RKO (cell line): ENCODE measurements around the gene CROCC2.
"Not testable (repeated sequence)": the region's sequence is repeated elsewhere in the genome, so short reads cannot be mapped to it uniquely, and the experiment has no call there.

ENCODE experiments used
- DNase-seq: peaks from one replicate; pipeline ENCODE4 v3.0.0-alpha.2; 2016; ENCODE audit warnings: low spot score

The CROCC2 gene

DNA sequence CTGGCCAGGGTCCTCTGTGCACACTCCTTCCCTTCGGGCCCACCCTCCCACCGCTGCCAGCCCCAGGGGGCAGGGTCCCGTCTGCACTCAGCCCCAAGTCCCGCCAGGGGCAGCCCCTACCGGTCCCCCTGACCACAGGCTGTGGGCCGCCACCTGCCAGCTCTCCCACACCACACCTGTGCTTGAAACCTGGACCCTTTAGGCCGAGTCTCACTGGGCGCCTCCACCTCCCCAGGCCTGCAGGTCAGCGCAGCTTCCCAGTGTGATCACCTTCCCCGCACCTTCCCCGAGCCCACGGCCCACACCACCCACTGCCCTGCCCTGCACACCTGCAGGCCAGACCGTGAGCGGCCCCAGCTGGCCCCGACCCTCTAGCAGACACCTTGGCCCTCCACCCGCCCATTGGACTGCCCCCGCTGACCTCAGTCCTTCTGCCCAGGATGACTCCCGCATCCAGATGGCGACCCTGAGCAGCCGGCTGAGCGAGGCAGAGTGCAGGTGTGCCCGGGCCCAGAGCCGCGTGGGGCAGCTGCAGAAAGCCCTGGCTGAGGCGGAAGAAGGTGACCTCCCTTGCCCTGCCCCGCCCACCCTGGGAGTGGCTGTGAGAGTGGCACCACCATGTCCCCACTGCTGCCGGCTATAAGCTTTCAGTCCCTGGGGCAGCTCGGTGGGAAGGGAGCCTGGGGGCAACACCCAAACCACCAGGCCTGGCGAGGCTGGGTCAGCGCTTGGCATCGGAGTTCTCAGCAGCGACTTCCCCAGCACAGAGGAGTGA is 61.0 kb downstream of the CROCC2 start:
- DNase-seq = no peak

DNA sequence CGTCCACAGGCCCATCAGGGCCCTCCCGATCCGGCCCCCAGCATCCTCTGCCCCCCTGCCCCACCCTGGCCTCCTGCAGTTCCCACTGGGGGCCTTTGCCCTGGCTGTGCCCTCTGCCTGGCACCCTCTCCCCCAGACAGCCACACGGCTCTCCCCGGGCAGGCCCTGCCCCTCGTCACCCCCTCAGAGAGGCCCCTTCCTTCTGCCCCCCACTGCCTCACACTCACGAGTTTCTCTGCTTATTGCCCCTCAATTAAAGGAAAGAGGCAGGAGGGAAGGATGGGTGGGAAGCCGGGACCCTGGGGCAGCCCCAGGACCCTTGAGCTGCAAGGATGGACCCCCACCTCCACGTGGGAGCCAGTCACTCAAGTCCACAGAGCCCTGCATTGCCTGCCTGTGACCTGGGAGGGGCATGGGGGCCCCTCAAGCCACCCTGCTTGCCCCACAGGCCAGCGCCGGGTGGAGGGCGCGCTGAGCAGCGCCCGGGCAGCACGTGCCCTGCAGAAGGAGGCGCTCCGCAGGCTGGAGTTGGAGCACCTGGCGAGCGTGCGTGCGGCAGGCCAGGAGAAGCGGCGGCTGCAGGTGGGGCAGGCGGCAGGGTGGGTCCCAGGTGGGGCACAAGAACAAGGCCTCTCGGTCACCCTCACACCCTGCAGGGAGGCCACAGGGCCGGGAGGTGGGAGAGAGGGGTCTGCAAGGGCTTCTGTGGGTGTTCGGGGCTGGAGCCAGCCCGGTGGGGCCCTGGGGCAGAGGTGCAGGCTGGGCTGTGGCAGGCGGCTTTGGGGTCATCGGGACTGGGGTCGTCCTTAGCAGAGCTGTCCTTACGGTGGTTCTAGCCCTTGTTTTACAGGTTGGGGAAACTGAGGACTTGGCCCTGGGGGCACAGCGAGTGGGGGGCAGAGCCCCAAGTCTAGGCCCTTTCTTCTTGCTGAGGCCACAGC is 61.8 kb downstream of the CROCC2 start:
- DNase-seq = no peak

DNA sequence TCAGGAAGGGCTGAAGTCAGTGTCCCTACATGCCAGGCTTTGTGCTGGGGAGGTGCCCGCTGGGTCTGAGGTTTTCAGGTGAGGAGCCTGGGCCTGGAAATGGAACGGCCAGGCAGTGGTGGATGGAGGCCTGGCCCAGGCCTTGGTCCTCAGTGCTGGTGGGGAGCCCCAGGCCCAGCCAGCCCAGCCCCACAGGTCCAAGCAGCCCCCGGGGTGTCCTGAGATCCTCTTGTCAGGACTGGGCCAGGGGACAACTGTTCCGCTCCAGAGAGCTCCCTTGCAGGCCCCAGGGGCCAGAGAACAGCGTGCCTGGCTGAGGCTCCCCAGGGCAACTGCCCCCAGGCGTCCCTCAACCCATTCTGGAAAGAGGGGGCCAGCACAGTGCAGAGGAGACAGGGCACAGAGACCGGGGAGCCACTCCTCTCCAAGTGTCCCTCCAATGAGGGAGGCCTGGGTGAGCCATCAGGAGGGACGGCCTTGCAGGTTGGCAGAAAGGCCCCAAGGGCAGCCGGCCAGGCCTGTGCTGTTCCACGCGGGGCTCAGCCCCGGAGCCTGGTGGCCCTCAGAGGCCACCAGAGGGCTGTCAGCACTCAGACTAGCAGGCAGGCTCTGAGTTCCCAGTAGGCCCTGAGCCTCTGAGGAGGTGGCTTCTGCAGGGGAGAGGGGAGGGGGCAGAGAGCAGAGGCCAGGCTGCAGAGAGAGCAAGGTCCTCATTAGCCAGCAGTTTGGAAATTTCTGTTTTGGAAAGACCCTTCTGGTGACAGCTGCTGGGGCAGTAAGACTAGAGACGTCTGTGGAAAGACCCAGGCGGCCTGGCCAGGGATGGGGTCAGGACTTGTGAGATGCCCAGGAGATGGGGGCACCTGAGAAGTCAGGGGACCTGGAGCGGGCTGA is 62.8 kb downstream of the CROCC2 start:
- DNase-seq = no peak

DNA sequence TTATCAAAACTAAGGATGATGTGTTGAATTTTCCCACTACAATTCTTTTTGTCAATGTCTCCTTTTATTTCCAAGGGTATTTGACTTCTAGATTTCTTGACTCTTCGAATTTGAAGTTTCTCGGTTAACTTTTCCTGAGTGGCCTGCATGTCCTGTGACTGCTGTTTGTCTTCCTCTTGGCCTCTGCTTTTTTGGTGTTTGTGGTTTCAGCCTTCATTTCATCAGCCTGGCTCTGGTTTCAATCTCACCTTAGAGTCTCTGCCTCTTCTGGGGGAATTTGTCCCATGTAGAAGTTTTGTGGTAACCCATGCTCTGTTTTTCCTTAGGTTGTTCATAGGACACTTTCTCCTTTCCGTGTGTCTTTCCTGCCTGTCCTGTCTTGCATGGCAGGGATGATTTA is 64.0 kb downstream of the CROCC2 start:
- no peak for DNase-seq

DNA sequence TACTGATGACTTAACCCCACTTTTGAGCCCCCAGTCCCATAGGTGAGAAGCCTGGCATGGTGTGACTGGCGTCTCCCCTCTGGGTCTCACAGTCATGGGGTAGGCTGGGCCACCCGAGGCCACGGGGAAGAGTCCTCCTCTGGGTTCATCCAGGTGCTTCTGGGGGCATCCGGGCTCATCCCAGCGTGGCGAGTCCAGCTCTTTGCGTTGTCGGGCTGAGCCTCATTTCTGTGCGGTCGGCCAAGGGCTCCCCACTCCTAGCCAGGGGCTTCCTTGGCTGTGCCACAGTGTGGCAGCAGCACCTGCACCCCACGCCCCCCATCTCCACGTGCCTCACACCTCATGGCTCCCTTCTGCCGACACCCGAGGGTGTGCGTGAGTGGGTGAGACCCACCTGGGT is 64.7 kb downstream of the CROCC2 start:
- DNase-seq = no peak

DNA sequence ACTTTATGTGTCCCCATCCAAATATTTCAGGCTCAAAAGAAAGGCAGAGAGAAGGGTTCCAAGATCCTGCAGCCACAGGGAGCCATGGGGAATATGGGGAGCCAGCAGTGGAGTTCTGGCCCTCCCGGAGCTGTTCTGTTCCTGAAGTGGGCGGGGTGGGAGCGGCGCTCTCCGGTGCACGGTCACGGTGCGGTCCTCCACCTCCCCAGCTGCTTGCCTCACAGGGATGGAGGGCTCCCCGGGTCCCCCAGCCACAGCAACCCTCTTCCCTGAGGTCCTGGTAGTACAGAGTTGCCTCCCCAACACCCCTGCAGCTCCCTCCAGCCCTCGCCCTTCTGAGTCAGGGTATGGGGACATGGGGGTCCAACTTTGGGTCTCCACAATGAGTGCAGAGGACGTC is 66.1 kb downstream of the CROCC2 start:
- DNase-seq = no peak

DNA sequence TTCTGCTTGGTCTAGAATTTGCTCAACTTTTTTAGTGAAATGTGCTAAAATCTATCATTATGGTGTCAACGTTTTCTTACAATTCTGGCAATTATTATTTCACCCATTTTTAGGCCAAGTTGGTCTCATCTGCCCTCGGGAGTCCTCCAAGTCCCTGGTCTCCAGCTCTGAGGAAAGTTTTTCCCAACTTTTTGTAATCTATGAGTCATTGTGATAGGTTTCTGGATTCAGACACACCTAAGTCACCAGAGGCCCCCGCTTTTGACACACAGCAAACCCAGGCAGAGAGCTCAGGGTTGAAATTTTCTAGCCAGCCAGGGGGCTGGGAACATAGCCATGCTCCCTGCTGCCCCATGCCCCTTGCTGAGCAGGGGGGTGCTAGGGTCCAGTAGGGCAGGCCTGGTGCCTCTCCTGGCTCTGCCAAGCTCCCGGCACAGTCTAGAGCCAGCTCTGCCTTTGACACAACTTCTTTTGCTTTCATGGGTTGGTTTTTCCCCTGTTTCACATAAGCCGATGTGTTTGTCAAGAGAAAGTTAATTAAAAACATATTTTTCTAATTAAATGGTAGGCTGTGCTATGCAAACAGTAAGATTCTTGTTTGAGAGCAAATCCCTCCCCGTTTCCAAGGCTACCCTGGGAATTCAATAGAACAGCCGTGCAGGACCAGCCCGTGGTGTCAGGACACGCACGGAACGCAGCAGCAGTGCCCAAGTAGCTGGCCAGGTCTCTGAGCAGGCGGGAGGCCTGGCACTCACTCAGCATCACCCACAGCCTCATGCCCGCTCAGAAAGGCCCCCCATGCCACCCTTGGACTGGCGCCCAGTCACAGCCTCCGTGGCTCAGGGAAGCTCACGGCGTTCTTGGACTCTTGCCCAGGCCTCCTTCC is 66.7 kb downstream of the CROCC2 start:
- no peak for DNase-seq

DNA sequence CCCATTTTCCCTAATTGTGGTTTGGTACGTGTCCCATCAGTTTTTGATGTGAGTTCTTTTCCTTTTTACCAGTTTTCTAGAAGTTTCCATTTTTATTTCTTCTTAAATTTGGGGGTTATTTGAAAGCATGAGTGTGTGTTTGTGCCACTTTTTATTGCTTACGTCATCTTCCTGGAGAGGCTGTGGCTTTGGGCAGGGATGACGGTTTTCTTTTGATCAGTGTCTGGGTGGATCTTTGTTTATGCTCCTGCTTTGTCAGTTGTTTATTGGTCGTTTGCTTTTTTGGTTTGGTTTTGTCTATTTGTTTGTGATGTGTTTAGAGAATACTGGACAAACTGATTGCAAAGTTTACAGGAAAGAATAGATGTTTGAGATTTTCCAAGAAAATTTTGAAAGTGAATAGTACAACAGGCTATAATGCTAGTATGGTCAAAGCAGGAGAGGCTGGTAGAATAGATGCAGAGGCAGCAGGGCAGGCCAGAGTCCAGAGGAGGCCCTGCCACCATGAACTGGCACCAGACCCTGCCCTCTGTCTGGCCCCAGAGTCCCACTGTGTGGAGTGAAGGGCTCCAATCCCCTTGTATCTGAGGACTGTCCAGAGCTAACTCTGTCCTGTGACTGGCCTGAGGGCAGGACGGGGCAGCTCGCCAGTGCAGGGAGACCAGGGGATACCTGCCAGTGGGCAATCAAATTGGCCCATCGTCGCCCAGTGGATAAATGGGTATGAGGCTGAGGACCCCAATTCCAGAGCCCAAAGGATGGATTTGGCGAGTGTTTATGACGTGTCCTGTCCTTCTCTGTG is 68.8 kb downstream of the CROCC2 start:
- no peak for DNase-seq

DNA sequence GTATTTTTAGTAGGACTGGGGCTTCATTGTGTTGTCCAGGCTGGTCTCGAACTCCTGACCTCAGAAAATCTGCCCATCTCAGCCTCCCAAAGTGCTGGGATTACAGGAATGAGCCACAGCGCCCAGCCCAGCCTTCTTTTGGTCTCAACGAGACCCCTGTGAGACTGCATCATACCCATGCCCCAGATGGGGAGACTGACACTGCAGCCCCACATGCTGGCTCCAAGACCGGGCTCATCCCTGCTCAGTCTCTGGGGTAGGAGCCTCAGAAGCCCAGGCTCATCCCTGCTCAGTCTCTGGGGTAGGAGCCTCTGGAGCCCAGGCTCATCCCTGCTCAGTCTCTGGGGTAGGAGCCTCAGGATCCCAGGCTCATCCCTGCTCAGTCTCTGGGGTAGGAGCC is 69.8 kb downstream of the CROCC2 start:
- not testable (repeated sequence) for DNase-seq

DNA sequence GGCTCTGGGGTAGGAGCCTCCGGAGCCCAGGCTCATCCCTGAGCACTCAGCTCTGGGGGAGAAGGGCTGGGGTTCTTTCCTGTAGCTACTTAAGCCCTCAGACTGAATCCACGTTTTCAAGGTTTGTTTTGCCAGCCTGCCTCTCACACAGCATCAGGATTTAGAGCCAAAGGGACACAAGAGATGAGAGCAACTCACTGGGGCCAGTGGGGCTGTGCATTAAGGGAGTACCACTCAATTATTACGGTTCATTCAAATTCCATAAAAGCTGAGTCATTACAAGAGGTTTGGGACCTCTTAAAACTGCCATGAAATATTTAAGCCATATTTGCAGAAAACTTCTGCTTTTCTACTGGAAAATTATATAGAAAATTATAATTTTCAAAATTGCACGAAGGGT is 75.1 kb downstream of the CROCC2 start:
- DNase-seq = no peak

DNA sequence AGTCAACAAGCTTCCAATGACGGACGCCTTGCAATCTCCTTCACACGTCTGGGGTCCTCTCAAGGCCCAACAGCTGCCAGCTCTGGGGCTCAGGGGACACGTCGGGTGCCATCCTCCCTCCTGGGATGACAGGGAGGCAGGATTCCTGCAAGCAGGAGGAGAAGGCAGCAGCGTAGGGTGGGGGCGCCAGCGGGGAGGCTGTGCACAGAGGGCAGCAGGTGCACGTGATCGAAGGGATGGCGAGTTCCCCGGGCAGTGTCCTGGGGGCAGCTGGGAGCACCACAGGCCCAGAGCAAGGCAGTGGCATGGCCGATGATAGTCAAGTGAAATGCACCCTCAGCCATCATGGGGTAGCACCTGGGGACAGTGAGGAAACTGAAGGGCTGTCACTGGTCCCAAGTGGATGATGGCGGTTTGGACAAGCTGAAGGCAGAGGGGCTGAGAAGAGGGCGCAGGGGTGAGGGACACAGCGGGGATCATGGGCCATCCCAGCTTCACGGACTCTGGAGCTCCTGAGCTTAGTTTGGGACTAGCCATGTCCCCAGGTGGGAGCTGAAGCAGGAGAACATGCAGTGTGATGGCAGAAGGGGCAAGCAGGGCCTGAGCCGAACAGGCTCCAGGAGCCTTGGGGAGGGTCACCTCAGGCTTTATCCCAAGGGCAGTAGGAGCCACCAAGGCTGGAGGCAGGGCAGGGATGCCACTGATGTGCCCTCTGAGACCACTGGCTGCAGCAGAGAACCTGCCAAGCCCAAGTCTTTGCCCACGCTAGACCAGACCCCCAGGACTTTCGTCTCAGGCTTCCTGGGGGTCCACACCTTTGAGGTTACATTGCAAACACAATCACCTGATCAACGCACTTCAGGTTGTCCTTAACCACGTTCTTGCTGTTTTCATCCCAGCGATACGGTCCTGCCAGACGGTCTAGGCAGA is 76.0 kb downstream of the CROCC2 start:
- no peak for DNase-seq

DNA sequence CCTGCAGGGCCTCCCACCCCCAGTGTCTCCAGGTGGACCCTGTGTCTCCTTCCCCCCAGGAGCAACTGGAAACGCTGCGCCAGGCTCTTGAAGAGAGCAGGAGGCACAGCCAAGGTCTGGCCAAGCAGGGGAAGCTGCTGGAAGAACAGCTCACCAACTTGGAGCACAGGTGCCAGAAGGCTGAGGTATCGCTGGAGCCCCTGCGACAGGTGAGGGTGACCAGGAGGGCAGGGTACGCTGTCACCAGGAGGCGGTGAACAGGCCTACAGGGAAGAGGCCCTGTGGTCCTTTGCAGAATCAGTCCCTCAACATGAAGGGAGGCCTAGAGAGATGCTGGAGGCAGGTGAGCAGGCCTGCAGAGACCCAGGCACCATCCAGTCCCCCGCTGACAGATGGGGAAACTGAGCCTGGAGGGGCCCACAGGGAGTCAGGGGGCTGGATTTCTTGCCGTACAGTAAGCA is 76.7 kb downstream of the CROCC2 start:
- DNase-seq = no peak

DNA sequence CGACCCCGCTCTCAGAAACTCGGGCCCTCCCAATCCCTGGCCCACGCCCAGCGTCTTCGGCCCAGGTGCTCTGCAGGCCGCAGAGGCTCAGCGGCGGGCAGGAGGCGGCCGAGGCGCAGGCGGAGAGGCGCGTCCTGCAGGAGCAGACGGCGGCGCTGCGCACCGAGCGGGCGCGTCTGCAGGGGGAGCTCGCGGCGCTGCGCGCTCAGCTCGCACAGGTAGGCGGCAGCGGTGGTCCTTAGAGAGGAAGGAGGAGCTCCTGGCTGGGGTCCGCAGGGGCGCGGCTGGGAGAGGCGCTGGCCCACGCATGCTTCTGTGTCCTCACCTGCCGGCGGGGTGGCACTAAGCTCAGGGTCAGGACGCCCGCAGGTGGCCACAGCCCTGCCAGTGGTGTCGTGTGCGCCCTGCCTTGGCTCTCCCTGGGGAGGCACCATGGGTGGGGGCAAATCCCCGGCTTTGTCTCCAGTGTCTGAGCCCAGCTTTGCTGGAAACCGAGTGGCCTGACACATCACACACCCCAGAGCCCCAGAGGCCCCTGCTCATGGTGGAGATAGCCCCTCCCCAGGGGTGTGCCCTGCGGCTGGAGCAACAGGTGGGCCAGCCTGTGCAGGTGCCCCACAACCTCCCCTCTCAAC is 77.3 kb downstream of the CROCC2 start:
- DNase-seq = no peak

DNA sequence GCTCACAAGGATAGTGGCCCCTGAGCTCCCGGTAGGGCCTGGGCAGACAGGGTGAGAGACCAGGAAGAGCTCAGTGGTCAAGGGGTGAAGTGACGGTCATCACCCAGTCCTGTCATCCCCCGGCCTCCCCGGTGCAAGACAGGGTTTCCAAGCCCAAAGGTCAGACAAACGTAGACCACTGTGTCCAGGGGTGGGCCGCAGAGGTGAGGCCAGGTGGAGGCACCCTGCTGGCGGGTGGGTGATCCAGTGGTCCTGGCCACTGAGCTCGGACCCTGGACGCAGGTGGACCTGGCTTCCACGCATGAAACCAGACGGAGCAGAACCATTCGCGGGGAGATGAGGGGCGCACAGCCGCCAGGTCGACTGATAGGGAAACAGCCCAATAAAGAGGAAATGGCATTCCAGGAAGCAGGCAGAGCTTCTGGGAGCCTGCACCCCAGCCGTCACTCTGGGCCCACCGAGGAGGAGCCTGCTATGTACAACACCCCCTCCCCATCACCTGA is 77.9 kb downstream of the CROCC2 start:
- DNase-seq = no peak

DNA sequence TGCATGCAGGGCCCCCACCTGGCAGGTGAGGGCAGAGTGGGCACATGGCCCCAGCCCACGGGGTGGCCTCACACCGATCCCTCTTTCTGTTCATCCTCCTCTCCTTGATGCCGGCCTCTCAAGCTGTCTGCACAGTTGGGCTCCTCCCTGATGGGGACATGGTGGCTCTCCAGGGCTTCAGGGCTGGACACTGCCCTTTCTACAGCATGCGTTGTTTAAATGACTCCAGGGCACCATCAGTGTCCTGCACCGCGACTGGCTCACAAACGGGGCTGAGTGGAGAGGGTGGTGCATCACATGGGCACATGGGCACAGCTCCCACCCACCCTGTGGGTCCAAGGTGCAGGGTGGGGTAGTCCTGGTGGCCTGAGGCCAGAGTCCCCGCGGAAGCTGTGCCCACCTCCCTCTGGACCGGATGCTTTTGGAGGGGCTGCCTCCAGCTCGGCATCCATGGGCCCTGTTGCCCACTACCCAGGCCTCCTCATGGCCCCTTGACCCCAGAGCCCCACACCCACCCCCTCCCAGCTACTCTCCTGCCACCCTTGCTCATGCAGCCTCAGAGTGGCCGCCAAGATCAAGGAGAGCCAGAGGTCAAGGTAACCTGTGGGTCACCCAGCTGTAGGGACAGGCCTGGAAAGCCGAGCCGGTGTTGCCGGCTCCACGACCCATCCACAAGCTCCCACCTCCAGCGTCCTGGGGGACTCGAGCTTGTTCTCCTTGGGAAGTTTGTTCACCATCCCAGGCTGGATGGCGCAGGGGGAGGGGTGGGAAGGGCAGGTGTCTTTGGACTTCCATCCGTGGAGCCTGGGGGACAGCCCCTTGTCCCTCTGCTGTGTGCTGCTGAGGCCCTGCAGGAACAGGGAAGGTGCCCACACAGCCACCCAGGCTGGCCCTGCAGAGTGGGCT is 80.0 kb downstream of the CROCC2 start:
- DNase-seq = no peak

DNA sequence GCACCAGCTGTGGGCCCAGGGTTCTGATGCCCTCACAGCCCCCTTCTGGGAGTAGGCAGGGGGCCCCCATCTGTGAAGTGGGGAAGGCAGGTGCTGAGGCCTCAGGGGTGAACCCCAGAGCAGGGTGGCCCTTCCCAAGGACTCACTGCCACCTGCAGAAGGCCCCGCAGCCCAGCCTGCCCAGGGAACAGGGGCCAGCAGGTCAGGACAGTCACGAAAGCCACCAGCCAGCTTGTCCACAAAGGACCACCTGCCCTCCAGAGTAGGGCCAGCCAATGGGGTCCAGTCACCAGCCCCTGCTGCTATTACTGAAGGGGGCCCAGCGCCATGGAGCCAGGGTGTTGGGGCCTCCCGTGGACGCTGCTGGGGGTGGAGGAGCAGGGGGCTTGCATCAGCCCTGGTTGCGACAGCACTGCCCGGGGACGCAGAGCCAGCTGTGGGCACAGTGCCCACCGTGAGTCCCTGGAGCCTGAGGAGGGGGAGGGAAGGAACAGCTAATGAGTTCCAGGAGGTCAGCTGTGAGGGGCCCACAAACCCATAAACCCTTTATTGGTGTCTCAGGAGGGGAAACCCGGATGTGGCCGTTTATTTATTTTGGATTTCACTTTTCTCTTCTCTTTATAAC is 80.8 kb downstream of the CROCC2 start:
- no peak for DNase-seq

DNA sequence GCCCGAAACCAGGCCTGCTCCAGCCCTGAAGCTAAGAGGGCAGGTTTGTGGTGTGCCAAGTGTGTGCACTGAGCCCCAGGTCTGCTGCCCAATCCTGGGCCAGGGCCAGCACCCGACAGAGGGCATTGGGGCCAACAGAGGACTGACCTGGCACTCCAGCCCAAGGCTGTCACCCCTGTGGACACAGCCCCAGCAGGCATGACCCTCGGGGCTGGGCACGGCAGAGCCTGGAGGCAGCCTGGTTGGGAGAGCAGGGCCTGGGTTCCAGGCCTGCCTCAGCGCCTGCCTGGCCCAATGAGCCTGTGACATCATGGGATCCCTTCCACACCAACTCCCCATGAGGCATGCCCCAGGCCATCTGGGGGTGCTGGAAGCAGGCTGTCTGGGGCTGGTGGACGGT is 81.5 kb downstream of the CROCC2 start:
- DNase-seq = no peak
